OCI-M2 (cell line): ENCODE data around the gene STK32B.
"Not testable (repeated sequence)": the region's sequence is repeated elsewhere in the genome, so short reads cannot be mapped to it uniquely, and the experiment has no call there.

Experiments
- DNase-seq: peaks from one replicate; lab custom pipeline; 2025; ENCODE audit not compliant: unreplicated experiment; lab: John Stamatoyannopoulos, UW

Gene STK32B

GRCh38 chr4:5157791-5158770, 106.8 kb downstream of the STK32B start:
- DNase-seq = no peak

GRCh38 chr4:5158825-5159224, 107.5 kb downstream of the STK32B start:
- DNase-seq = no peak

GRCh38 chr4:5160668-5161067, 109.4 kb downstream of the STK32B start:
- no peak for DNase-seq

GRCh38 chr4:5162909-5163508, 111.7 kb downstream of the STK32B start:
- DNase-seq = no peak

GRCh38 chr4:5164221-5164912, 113.1 kb downstream of the STK32B start:
- DNase-seq = no peak

- DNase-seq = no peak
Measured at GRCh38 chr4:5165420-5166369, 114.4 kb downstream of the STK32B start.

GRCh38 chr4:5166377-5166776, 115.1 kb downstream of the STK32B start:
- DNase-seq = no peak

- DNase-seq = no peak
Measured at GRCh38 chr4:5168891-5169290, 117.6 kb downstream of the STK32B start.

- DNase-seq = not testable (repeated sequence)
Measured at GRCh38 chr4:5175836-5176235, 124.6 kb downstream of the STK32B start.

GRCh38 chr4:5184606-5185005, 133.3 kb downstream of the STK32B start:
- DNase-seq = no peak

- DNase-seq = no peak
Measured at GRCh38 chr4:5185551-5185950, 134.3 kb downstream of the STK32B start.

GRCh38 chr4:5186271-5187064, 135.2 kb downstream of the STK32B start:
- no peak for DNase-seq

GRCh38 chr4:5188130-5188529, 136.8 kb downstream of the STK32B start:
- no peak for DNase-seq

GRCh38 chr4:5191831-5192230, 140.6 kb downstream of the STK32B start:
- no peak for DNase-seq

- no peak for DNase-seq
Measured at GRCh38 chr4:5192271-5192670, 141.0 kb downstream of the STK32B start.

- DNase-seq = no peak
Measured at GRCh38 chr4:5192678-5193077, 141.4 kb downstream of the STK32B start.

- DNase-seq = no peak
Measured at GRCh38 chr4:5198656-5199541, 147.6 kb downstream of the STK32B start.

GRCh38 chr4:5199912-5200311, 148.6 kb downstream of the STK32B start:
- no peak for DNase-seq

GRCh38 chr4:5200513-5200912, 149.2 kb downstream of the STK32B start:
- no peak for DNase-seq
